Stimulated activated CD8-positive, alpha-beta memory T cell treated with anti-CD3 and anti-CD28 coated beads, Interleukin-7, amount 100 ng/mL, for 4 hours (primary cell): ENCODE data around the gene HIVEP3.

Source experiments
- DNase-seq, 2 donors: peaks; one replicate each; pipeline ENCODE4 v3.0.0-alpha.2; 2020; ENCODE audit warnings: low read depth in 2 of 2

HIVEP3 gene

DNA sequence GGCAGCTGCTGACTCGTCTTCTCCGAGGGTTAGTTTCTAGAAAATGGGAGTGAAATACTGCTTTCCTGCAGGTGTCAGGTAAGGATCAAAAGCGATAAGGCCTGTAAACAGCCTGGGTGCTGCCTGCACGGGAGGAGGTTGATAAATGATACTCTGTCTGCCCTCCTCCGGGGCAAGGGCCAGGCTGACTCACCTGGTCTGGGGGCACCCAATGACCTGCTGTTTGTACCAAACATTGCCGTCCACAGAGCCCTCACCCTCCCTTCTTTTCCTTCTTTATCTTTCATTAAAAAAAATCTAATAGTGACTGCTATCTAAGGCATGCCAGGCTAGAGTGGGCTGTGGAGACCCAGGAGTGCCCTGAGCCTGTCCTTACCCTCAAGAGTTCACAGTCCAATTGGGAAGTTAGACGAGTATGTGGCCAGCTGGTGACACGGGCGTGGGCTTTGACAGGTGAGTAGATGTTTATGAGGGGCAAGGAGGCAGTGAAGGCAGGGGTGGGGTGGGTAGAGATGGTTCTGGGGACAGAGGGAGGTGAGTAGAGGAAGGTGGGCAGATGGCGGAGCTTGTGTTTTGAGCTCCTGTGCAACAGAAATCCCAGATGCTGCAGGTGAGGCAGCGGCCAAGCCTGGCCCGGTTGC is 450.5 kb downstream of the HIVEP3 start:
- DNase-seq: no peak

- no peak for DNase-seq
These were observed 451.0 kb downstream of the HIVEP3 start for GRCh38 chr1:41467673-41468072.

DNA sequence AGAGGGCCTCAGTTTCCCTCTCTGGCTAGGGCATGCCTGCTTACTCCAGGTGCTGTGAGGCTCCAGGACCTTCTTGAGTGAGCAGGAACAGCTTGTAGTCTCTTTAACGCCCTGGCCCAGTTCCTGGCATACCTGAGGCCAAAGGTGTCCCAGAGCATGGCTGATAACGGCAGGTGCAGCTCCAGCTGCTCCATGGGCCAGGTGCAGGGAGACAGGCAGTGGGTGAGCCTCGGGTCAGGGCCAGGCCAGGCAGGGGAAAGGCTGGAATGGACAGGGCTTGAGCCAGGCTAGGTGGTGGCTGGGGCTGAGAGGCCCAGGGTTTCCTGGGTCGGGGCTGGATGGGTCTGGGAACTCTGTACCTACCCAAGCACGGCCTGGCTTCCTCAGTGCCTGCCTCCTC is 452.6 kb downstream of the HIVEP3 start:
- no peak for DNase-seq

DNA sequence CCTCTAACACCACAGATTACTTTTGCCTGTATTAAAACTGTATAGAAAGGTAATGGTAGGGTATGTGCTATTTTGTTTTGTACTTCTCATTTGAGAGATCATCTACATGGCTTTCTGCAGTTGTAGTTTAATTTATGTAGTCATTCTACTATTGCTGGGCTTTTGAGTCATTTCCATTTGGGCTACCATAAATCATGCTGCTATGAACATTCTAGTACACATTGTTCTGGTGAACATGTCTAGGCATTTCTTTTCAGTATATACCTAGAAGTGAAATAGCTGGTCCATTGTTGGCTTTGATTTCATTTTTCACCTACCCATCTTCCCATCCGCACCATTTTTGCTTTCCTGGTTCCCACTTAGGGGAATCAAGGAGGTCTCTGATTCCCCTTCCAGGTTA is 453.0 kb downstream of the HIVEP3 start:
- no peak for DNase-seq

GRCh38 chr1:41464885-41465284 is 453.8 kb downstream of the HIVEP3 start:
- no peak for DNase-seq

DNA sequence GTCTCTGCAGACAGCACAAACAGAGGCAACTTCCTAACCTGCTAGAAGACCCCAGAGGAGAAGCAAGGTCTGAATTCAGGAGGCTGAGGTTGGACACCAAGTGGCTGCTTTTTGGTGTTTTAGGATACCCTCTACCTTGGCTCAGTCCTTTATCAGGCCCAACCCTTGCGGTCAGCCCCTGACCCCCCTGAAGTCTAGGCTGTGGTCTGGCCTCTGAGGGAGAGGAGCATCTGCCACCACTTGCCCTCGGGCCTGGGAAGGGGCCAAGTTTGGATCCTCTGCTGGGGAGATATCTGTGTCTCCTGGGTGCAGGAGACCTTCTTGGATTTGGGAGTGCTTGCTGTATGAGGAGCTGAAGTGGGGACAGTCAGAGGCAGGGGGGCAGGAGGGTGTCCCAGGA is 455.2 kb downstream of the HIVEP3 start:
- DNase-seq: no peak

DNA sequence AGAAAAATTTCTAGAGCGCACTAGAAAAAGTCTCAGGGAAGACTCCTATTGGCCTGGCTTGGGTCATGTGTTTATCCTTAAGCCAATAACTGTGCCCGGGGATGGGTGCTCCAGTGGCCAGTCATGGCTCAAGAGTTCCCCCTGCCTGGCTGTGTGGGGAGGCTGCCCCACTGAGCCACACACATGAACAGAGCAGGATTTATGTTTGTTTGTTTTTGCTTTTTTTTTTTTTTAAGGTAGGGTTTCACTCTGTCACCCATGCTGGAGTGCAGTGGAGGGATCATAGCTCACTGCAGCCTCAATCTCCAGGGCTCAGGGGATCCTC is 456.1 kb downstream of the HIVEP3 start:
- no peak for DNase-seq

DNA sequence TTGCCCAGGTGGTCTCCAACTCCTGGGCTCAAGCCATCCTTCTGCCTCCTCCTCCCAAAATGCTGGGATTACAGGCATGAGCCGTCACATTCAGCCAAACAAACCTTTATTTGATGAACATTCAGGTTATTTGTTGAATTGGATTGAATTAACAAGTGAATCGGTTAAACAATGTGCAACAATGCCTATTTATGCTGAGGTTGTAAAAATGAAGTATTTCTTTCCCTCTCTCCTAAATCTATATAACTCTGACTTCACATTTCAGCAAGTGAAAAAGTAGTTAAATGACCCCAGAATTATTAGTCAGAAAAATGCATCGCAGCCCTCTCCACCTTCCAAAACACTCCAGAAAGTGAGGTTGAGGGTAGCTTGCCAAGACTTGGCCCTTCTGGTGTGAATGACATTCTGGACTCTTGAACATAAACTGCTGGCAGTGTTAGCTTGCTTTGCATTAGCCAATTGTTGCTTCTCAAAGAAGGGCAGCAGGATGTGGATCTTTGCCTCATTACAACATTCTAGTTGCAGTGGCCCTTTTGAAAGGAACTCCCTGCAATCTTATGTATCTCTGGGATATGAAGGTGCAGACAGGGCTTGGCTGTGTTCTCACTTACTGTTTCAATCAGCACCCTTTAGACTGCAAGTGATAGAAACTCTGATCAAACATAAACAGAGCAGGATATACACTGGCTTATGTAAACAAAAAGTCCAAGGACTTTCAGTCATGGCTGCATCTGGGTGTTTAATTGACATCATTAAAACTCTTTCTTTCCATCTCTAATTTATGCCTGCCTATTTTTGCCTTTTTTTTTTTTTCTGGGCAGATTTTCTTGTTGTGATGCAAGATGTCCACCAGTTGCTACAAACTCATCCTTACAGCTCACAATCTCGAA is 456.7 kb downstream of the HIVEP3 start:
- no peak for DNase-seq

- no peak for DNase-seq
These were observed 461.7 kb downstream of the HIVEP3 start for GRCh38 chr1:41456847-41457540.
